HG03571 (cell line): ENCODE data around the gene TFG.
A peak's percentile ranks its signal among the peaks of the same experiment; 100 is the strongest.

Experiments
- ATAC-seq: cut with Tn5 transposase; IDR thresholded peaks from one replicate; pipeline ENCODE4 v1.9.1; 2021; ENCODE audit not compliant: unreplicated experiment

The TFG gene

DNA sequence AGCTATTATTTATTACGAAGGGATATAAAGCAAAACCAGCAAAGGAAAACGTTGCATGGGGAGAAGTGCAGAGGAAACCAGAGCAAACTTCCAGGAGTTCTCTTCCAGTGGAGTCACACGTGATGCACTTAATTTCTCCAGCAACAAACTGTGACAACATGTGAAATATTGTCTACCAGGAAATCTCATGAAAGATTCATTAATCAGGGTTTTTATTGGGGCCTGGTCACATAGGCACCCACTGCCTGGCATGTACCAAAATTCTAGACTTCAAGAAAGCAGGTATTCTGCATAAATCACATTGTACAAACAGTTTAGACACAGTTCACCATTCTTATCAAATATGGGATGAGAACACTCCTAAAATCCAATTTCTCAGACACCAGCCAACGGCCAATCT lies 5.4 kb upstream of the TFG start:
- ATAC-seq, result no peak

DNA sequence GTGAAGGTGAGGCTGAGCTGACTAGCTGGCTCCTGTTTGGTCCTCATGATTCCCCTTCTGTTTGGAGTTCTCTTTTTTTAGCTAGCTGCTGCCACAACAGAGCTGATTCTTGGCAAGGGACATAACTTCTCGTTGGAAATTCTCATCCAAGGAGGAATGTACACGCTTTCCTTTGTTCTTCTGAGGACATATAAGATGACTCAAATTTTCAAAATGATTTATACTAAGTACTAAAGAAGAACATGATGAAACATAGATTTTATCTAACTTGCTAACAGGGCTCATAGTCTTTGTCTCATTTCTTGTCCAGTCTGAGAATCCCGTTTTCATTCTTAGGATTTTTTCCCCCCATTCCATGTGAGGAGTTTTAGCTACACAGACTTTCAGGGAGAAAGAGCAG lies 2.9 kb upstream of the TFG start:
- ATAC-seq, result no peak

DNA sequence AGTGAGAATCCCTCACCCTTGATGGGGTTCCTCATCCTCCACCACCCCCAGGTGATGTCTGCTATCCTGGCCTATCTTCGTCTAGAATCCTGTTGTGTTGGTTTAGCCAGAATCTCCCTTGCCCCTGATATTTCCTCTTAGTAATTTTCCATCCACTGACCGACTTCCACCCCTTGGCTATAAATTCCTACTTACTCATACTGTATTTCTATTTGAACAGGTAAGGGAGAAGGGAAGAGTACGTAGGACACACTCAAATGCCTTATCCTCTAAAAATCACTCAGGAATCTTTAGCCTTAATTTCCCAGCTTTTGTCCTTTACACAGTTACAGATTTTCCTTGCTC lies 678 bp upstream of the TFG start:
- ATAC-seq, result no peak

DNA sequence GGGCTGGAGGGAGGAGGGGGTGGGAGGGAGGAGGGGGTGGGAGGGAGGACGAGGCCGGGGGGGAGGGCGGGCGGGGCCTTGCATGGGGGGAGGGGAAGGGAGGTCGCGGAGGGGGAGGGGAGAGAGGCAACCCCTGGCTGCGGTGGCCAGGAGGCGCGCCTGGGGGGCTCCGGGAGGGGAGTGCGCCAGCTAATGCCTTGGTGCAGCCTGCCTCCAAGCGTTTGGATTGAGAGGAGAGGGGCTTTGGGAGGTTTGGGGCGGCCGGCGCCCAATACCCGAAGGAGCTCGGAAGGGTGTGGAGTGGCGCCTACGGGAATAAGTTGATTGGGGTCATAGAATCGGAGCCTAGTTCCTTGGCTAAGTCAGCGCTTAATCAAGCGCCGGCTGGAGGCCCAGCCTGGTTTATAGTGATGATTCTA lies 557 bp downstream of the TFG start:
- ATAC-seq, result no peak

DNA sequence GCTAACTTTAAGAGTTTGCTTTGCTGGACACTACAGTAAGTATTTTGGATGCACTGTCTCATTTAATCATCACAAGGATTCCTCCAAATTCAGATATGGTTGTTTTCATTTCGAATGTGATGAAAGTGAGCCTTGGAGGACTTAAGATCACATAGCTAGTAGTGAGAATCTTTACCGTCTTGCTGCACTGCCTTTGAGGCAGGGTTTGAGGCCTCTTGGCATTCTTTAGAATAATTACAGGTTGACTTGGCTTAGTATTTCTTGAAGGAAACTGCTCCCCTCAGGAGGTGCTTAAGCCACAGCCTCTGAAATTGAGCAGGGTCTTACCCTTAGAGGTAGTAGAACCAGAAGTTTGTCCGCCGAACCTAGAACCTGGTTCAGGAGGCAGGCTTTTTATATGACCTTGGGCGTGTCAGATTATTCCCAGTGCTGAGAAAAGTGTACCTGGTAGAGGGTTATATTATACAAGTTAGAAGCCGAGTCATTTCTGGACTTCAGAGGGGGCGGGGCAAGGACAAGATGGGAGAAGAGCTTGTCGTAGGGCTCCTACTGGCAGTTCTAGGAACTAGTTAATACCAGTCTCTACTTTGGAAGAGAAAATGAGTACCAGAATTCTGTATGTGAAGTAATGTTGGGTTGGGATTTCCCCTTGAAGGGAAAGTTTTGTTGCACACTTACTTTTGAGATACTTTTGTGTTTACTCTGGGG lies 1.1 kb downstream of the TFG start:
- peak; percentile 33 for ATAC-seq

DNA sequence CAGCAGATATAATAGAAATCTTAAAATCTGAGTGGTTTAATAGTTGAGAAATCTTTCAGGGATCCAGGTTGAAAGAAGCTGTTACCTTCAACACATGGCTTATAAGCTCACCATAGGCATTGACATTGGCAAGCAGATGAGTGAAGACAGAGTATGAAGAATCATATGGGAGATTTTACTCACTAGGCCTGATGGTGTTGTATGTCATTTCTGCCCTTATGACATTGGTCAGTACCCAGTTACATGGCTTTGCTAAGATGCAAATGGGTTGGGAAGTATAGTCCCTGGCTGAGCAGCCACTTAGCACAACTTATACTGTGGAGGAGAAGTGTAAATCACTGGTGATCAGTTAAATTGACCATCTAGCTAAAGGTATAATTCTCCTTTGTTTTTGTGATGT lies 5.9 kb downstream of the TFG start:
- no peak for ATAC-seq

DNA sequence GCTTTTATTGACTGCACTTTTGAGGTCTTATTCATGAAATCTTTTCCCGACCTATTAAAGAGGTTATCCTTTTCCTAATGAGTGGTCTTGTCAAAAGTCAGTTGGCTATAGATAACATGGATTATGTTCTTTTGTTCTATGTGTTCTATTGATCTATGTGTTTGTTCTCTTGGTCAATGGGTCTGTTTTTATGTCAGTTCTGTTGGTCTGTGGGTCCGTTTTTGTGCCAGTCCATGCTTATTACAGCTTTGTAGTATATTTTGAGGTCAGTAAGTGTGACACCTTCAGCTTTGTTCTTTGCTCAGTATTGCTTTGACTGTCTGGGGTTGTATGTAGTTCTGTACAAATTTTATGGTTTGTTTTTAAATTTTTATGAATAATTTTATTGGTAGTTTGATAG lies 7.8 kb downstream of the TFG start:
- ATAC-seq, result no peak

DNA sequence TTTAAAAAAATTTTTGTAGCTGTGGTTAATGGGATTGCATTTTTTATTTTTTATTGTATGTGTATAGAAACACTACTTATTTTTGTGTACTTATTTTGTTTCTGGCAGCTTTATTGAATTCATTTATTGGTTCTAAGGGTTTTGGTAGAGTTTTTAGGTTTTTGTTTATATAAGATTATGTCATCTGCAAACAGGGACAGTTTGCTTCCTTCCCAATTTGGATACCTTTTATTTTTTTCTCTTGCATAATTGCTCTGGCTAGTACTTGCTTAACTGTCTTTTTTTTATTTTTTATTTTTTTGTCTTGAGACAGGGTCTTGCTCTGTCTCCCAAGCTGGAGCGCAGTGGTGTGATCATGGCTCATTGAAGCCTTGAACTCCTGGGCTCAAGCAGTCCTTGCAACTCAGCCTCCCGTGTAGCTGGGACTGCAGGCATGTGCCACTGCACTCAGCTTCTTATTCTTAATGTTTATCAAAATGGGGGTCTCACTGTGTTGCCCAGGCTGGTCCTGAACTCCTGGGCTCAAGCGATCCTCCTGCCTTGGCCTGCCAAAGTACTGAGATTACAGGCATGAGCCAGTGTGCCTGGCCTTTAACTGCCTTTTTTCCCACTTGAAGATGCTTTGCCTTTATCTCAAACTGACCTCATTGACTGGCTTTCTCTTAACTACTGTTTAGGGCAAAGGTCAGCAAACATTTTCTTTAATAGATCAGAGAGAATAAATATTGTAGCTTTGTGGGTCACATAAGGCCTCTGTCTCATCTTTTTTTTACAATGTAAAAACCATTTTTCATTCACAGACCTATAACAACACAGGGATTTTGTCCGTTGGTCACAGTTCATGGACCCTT lies 8.6 kb downstream of the TFG start:
- ATAC-seq, result no peak

DNA sequence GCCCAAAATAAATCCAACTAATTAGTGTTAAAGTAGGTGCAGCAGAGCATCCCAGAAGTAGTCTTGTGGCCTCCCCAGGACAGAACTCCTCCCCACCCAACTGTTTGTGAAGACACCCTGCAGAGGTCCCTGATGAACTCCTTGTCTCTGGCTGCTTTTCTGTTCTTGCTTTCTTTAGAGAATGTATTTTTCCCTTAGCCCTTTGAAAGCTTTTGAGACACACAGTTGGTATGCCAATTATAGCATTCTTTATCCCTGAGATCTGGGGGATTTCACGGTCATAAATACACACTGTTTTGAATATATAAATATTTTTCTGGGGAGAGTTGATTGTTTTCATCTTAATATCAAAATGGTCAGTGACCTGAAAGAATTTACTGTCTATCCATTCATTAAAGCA lies 9.8 kb downstream of the TFG start:
- no peak for ATAC-seq

DNA sequence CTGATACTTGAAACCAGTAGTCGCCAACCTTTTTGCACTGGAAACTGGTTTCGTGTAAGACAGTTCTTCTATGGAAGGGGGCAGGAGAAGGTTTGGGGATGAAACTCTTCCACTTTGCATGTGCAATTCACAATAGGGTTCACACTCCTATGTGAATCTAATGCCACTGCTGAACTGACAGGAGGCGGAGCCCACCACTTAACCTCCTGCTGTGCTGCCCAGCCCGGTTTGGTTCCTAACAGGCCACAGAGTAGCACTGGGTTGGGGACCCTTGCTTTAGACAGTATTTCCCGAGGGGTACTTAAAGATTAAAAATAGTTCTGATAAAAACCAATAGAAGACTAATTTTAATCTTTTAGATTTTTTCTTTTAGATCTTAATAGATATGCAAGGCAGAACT lies 11.1 kb downstream of the TFG start:
- ATAC-seq, result no peak

DNA sequence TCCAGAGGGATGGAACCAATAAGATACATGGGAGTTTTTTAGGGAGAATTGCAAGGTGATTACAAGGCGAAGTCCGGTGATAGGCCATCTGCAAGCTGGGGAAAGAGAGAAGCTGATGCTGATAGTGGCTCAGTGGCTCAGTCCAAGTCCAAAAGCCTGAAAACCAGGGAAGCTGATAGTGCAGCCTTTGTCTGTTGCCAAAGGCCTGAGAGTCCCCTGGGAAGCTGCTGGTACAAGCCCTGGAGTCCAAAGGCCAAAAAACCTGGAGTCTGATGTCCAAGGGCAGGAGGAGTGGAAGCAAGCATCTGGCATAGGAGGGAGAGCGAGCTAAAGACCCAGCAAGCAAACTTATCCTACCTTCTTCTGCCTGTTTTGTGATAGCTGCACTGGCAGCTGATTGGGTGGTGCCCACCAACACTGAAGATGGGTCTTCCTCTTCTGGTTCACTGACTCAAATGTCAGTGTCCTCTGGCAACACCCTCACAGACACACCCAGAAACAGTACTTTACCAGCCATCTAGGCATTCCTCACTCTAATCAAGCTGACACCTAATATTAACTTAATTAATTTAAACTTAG lies 16.7 kb downstream of the TFG start:
- no peak for ATAC-seq

DNA sequence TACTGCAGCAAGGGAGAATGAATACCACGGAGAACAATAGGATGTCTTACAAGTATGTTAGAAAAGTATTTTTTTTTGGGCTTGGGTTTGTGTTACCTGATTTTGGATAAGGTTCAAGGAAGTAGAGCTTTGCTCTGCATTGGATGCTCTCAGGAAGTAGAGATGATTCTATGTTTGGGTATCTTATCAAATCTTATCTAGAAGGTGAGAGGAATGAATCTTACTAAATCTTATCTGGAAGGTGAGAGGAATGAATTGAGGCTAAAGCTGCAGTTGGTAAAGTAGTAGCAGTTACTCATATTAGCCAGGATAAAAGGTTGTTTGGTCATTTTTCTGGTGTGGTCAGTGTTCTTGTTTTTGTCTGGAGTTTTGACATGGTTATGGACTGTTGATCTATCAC lies 17.4 kb downstream of the TFG start:
- ATAC-seq, result no peak

DNA sequence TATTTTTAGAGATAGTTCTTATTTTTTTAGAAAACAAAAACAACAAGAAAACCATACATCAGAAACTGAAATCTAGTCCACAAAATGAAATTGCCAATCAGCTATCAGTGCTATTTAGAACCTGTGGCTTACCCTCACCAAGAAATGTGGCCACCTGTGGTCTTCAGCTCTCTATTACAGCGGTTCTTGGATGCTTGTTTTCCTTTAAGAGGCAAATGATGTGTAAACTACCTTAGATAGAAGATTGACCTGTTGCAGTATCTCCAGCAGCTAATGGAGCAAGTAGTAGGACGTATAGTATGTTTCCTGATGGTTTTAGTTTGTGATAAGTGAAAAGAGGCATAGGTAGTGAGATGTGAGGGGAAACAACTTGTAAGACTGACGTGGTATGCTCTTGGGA lies 21.2 kb downstream of the TFG start:
- no peak for ATAC-seq

DNA sequence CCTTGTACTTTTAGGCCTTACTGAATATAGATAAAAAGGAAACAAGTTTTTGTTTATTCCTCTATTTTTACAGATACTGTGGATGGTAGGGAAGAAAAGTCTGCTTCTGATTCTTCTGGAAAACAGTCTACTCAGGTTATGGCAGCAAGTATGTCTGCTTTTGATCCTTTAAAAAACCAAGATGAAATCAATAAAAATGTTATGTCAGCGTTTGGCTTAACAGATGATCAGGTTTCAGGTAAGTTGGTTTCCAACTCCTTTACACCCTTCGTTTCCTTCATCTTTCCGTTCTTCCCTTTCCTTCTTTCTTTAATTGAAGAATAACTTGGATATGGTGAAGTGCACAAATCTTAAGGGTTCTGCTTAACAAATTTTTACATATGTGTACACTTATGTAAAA lies 23.1 kb downstream of the TFG start:
- no peak for ATAC-seq

DNA sequence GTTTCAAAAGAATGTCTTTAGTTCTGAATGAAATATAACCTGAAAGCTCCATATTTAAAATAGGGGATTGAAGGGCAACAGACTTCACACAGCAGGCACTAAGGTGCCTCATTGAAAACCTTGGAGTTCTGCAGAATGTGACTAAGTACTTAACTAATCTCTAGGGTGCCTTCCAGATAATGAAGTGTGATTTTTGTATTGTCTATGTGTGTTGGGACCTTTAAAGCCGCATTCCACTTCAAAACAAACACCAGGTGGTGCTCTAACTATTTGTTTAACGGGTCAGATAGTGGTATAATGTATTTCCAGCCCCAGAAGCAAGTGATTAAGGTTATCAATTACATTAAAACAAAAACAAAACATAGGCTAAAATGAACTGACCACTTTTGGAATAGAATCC lies 28.0 kb downstream of the TFG start:
- no peak for ATAC-seq

DNA sequence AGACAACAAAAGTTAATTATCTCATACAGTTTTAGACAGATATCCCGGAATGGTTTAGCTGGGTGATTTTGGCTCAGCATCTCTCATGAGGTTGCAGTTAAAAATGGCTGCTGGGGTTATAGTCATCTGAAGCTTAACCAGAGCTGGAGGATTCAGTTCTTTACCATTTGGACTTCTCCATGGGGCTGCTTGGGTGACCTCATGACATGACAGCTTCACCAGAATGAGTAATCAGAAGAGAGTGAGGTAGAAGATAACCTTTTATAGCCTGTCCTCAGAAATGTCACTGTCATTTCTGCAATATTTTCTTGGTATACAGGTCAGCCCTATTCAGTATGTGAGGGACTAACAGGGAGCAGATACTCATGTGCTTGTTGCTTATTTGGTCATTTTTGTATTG lies 30.9 kb downstream of the TFG start:
- ATAC-seq, result no peak

DNA sequence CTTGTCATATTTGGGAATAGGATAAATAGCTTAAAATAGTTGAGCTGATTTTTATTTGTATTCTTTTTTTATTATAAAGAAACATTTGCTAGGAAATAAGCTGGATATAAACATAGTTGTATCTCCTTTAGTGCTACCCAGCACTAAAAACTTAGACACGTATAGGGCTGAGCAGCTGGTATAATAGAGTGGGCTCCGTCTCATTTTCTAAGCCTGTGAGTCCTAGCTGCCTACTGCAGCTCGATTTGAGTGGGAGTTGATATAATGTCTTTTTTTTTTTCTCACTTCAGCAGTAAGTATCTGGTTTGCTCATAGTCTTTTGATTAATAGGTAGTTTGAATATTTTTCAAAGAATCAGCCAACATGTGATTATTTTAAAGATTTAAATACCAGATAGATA lies 34.2 kb downstream of the TFG start:
- ATAC-seq, result no peak

DNA sequence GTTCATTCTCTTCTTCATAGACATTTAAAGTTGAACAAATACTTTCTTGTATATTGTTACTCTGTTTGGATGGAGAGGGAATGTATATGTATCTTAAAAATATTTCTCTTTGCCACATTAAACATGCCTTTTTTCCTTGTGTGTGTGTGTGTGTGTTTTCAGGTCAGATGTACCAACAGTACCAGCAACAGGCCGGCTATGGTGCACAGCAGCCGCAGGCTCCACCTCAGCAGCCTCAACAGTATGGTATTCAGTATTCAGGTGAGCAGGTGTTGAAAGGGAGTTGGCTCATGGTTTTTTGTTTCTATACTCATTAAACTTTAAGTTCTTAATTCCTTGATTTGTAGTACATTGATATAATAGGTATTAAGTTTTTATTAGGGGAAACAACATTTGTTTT lies 35.4 kb downstream of the TFG start:
- ATAC-seq, result no peak

DNA sequence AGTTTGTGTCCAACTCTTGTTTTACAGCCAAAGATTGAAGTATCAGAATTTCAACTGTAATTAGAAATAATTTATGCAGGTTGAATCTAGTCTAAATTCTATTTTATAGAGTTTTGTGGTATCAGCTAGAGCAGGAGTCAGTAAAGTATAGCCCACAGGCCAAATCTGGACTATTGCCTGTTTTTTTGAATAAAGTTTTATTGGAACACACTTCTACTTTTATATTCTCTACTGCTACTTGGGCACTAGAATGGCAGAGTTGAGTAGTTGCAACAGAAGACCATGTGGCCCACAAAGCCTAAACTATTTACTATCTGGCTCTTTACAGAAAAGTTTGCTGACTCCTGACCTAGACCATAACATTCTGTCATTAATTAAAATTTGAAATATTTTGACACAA lies 36.3 kb downstream of the TFG start:
- ATAC-seq, result no peak

DNA sequence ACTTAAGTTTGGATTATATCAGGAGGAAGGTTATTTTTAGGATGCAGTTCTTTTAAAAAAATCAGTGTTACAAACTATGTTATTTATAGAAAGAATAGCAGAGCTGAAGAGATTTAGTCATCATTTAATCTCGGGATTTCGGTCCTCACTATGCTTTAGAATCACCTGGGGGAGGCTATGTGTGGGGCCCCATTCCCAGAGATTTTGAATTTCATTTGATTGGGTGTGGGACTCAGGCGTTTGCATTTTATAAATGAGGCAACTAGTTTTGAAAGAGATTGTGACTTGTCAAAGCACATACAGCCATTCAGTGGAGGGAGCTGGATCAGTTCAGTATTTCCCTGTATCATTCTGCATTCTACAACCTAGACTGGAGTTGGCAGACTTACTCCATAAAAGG lies 36.8 kb downstream of the TFG start:
- no peak for ATAC-seq

DNA sequence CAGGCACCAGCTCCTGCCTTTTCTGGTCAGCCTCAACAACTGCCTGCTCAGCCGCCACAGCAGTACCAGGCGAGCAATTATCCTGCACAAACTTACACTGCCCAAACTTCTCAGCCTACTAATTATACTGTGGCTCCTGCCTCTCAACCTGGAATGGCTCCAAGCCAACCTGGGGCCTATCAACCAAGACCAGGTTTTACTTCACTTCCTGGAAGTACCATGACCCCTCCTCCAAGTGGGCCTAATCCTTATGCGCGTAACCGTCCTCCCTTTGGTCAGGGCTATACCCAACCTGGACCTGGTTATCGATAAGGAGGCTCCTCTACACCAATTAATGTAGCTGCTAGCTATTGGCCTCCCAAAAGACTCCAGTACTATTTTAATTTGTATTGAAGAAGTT lies 38.9 kb downstream of the TFG start:
- no peak for ATAC-seq

DNA sequence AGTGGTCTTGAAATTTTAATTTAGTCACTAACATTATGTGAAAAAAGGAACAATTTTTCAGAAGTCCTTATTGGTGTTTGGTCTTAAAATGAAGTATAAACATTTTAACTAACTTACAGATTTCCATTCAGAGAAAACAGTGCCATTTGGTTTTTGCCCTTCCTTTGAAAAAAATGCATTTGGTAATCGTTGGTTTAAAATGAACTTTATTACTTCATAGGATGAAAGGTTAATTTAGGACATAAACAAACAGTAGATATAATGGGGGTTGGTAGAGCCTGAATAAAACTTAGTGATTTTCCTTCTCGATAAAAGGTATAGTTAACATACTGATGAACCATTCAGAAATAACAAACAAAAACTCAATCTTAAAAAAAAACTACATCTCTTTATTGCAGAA lies 39.7 kb downstream of the TFG start:
- ATAC-seq, result no peak
